Natural killer cell (primary cell): Measurements from ENCODE around the gene ZNF888. TPM values are rescaled to one million over a fixed set of nuclear protein-coding genes. Genes with fewer than 3 reads are reported as not detected.
A peak's percentile ranks its signal among the peaks of the same experiment; 100 is the strongest.
"Not testable (repeated sequence)": the region's sequence is repeated elsewhere in the genome, so short reads cannot be mapped to it uniquely, and the experiment has no call there.

ENCODE experiments used
- ATAC-seq, 3 donors: fragments of 150-1000 bp in 2 of 3; fragments of 200-7000 bp in 1 of 3; cut with Tn5 transposase; 1 replicate in 1 of 3; 2 replicates in 2 of 3; pipeline ENCODE4 v1.10.0; 2021; ENCODE audit warnings: mild to moderate bottlenecking in 2 of 3, moderate library complexity in 2 of 3
- DNase-seq, 2 donors: peaks; one replicate each; pipeline versions ENCODE4 v3.0.0 to v3.0.0-alpha.2; 2013 to 2021; ENCODE audit warnings: mixed read lengths in 1 of 2
- H3K27ac ChIP-seq: one replicate; pipeline ENCODE4 v1.5.1; 2013; ENCODE audit warnings: mild to moderate bottlenecking, low read length
- H3K27me3 ChIP-seq: one replicate; pipeline ENCODE4 v1.6.1; 2013; ENCODE audit warnings: low read length; ENCODE audit not compliant: control insufficient read depth, insufficient read depth
- H3K36me3 ChIP-seq: one replicate; pipeline ENCODE4 v1.6.1; 2013; ENCODE audit warnings: low read length; ENCODE audit not compliant: control insufficient read depth, insufficient read depth
- H3K4me1 ChIP-seq: one replicate; pipeline ENCODE4 v1.6.1; 2013; ENCODE audit warnings: low read length; ENCODE audit not compliant: control insufficient read depth, insufficient read depth
- H3K4me3 ChIP-seq: one replicate; pipeline ENCODE4 v1.5.1; 2013; ENCODE audit warnings: low read length
- H3K9me3 ChIP-seq: one replicate; pipeline ENCODE4 v1.6.1; 2013; ENCODE audit warnings: low read length; ENCODE audit not compliant: control insufficient read depth, insufficient read depth
- H3K27ac Mint-ChIP-seq, 2 donors: one replicate each; pipeline ENCODE4 v1.8.0; 2022; ENCODE audit warnings: mild to moderate bottlenecking in 2 of 2, mixed read lengths in 2 of 2, moderate library complexity in 1 of 2
- H3K27me3 Mint-ChIP-seq, 2 donors: one replicate each; pipeline ENCODE4 v1.8.0; 2022; ENCODE audit warnings: low read depth in 2 of 2, mixed read lengths in 2 of 2
- H3K36me3 Mint-ChIP-seq: one replicate; pipeline ENCODE4 v1.8.0; 2022; ENCODE audit warnings: mixed read lengths
- H3K4me1 Mint-ChIP-seq, 2 donors: one replicate each; pipeline ENCODE4 v1.8.0; 2022; ENCODE audit warnings: mixed read lengths in 2 of 2
- H3K4me3 Mint-ChIP-seq: one replicate; pipeline ENCODE4 v1.8.0; 2022; ENCODE audit warnings: mild to moderate bottlenecking, moderate library complexity, mixed read lengths
- H3K9me3 Mint-ChIP-seq, 2 donors: one replicate each; pipeline ENCODE4 v1.8.0; 2022; ENCODE audit warnings: mixed read lengths in 2 of 2
- CTCF ChIP-seq: fragments of 200-600 bp; IDR thresholded peaks from one replicate; pipeline ENCODE4 v1.8.0; 2022; ENCODE audit warnings: antibody characterized with exemption
- WGBS: methylation state at CpG from one replicate; pipeline ENCODE4 v1.1.7; 2013; ENCODE audit warnings: missing lambda C conversion rate; ENCODE audit not compliant: insufficient coverage; 5-methylcytosine and 5-hydroxymethylcytosine counted together
- intact Hi-C: fragments of 100-400 bp; cut with micrococcal nuclease; formaldehyde crosslinking; loops from one replicate; pipeline ENCODE4 v1.14.2; 2022
- total RNA-seq, 4 donors: library from RNA; stranded (reverse); fragments of 120-200 nt in 1 of 4; gene quantifications; one replicate each; pipeline versions ENCODE4 v1.2.3 to v1.2.4, GENCODE V29; 2013 to 2022

Gene ZNF888
- total RNA-seq, 3 donors from 2014 or later (not counting 1 experiment from before 2014, with no cell fraction given), result 5.1 to 13.5 (median 8.0) TPM

- Mint-ChIP-seq H3K4me1 (peaks cover 16 to 29% of the 10 kb centered on the region in 2 donors), H3K27ac (peak overlapping the region; percentile 57 to 80), H3K4me3 (peak overlapping the region; percentile 89), H3K9me3 (no peaks in the 10 kb centered on the region), H3K36me3 (peaks cover 7% of the 10 kb centered on the region), H3K27me3 (no peaks in the 10 kb centered on the region)
- no peaks in the 10 kb centered on the region for H3K9me3 ChIP-seq
- H3K4me3 ChIP-seq, result peak overlapping the region; percentile 76
- no peak for TF ChIP-seq CTCF
- peaks cover 19% of the 10 kb centered on the region for H3K4me1 ChIP-seq
- H3K27me3 ChIP-seq, result no peaks in the 10 kb centered on the region
- peaks cover 9% of the 10 kb centered on the region for H3K36me3 ChIP-seq
- DNase-seq (no peak), ATAC-seq (peak in 1 of 3 donors; percentile 2)
- H3K27ac ChIP-seq, result peak overlapping the region; percentile 21
- intact Hi-C loops, result loop anchor here (1.0 to 2.0 kb wide), 2 partner anchors 18 to 27 kb away; partner anchors contain the start of gene ZNF320
- WGBS, result 88% methylated on average over 17 of the region's 18 CpGs
These were observed 758 bp upstream of the ZNF888 start for GRCh38 chr19:52923778-52924593.

GRCh38 chr19:52917531-52917930, 5.7 kb downstream of the ZNF888 start:
- no peaks in the 10 kb centered on the region for H3K9me3 ChIP-seq
- ATAC-seq, result no peak
- H3K4me1 ChIP-seq, result peaks cover 4% of the 10 kb centered on the region
- no peaks in the 10 kb centered on the region for H3K9me3 Mint-ChIP-seq
- no peak overlapping the region for H3K27ac ChIP-seq
- peaks cover 11 to 24% of the 10 kb centered on the region in 2 donors for H3K4me1 Mint-ChIP-seq
- no peak overlapping the region for H3K27ac Mint-ChIP-seq
- no peak overlapping the region for H3K4me3 Mint-ChIP-seq
- no peak overlapping the region for H3K4me3 ChIP-seq
- no peak for TF ChIP-seq CTCF
- intact Hi-C loops, result no loop called here
- H3K36me3 ChIP-seq, result peaks cover 17% of the 10 kb centered on the region
- WGBS, result 97% methylated on average over 4 of the region's 5 CpGs
- DNase-seq, result no peak
- no peaks in the 10 kb centered on the region for H3K27me3 Mint-ChIP-seq
- H3K36me3 Mint-ChIP-seq, result no peaks in the 10 kb centered on the region
- no peaks in the 10 kb centered on the region for H3K27me3 ChIP-seq

GRCh38 chr19:52910648-52911047, 12.6 kb downstream of the ZNF888 start:
- WGBS, result 100% methylated on average over 1 of the region's 1 CpG
- intact Hi-C loops, result no loop called here
- H3K9me3 ChIP-seq, result peaks cover 6% of the 10 kb centered on the region

GRCh38 chr19:52904052-52904780, 19.0 kb downstream of the ZNF888 start:
- 86% methylated on average over 14 of the region's 16 CpGs for WGBS

More at GRCh38 chr19:52910648-52911047, 12.6 kb downstream of the ZNF888 start:
- ATAC-seq (no peak), DNase-seq (no peak)
- H3K36me3 ChIP-seq, result peaks cover 24% of the 10 kb centered on the region
- Mint-ChIP-seq H3K4me1 (no peaks in the 10 kb centered on the region), H3K4me3 (no peak overlapping the region), H3K27ac (no peak overlapping the region), H3K9me3 (peaks cover 4% of the 10 kb centered on the region in 2 donors), H3K36me3 (peaks cover 27% of the 10 kb centered on the region), H3K27me3 (no peaks in the 10 kb centered on the region)
- TF ChIP-seq CTCF, result no peak
- H3K4me3 ChIP-seq, result no peak overlapping the region
- no peak overlapping the region for H3K27ac ChIP-seq
- no peaks in the 10 kb centered on the region for H3K4me1 ChIP-seq
- H3K27me3 ChIP-seq, result no peaks in the 10 kb centered on the region

More at GRCh38 chr19:52904052-52904780, 19.0 kb downstream of the ZNF888 start:
- H3K27ac ChIP-seq, H3K27me3 ChIP-seq, H3K27me3 Mint-ChIP-seq, DNase-seq, H3K4me1 ChIP-seq, H3K9me3 ChIP-seq, intact Hi-C loops, H3K27ac Mint-ChIP-seq, H3K9me3 Mint-ChIP-seq, H3K4me3 ChIP-seq, H3K4me3 Mint-ChIP-seq, H3K4me1 Mint-ChIP-seq, ATAC-seq: not testable (repeated sequence)
- peaks cover 12% of the 10 kb centered on the region for H3K36me3 ChIP-seq
- peaks cover 30% of the 10 kb centered on the region for H3K36me3 Mint-ChIP-seq
